Measurements from ENCODE around the gene PTPRA. TPM values are rescaled to one million over a fixed set of nuclear protein-coding genes. Genes with fewer than 3 reads are reported as not detected.

PTPRA gene
- total RNA-seq, 4 donors from 2014 or later: 50.7 to 96.7 (median 64.1) TPM

DNA sequence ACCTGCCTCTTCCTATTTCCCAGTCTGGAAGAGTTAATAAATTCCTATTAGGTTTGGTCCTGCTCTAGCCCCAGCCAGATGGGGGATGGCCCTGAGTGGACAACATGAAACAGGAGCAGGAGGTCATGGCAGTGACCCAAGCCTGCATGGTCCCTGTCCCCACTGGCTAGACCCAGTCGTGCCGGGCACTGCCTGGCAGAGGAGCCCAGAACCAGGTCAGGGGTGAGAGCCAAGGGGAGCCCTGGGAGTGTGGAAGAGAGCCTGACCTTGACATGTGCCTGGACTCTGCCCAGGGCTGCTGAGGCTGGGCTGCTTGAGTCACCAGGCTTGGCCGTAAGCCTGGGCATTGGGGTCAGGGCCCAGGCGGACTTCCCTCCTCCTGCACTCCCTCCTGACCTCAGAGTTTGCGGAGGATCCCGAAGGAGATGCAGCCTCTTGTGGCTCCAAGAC, 207.7 kb downstream of the PTPRA start:
- H3K4me3 ChIP-seq (ENCODE audit: low read depth, poor library complexity, severe bottlenecking): no peak overlapping the region
- no peak for DNase-seq (ENCODE audit: low spot score in 2 of 2)
- WGBS, 2 donors: 42 to 45% methylated on average over 6 of the region's 6 CpGs
- intact Hi-C loops (cut with DNase I; ENCODE audit: low total_unique reads): no loop called here
- no peak for TF ChIP-seq POLR2A (IDR thresholded peaks at IDR 0.05)
- TF ChIP-seq, protein P1, sequence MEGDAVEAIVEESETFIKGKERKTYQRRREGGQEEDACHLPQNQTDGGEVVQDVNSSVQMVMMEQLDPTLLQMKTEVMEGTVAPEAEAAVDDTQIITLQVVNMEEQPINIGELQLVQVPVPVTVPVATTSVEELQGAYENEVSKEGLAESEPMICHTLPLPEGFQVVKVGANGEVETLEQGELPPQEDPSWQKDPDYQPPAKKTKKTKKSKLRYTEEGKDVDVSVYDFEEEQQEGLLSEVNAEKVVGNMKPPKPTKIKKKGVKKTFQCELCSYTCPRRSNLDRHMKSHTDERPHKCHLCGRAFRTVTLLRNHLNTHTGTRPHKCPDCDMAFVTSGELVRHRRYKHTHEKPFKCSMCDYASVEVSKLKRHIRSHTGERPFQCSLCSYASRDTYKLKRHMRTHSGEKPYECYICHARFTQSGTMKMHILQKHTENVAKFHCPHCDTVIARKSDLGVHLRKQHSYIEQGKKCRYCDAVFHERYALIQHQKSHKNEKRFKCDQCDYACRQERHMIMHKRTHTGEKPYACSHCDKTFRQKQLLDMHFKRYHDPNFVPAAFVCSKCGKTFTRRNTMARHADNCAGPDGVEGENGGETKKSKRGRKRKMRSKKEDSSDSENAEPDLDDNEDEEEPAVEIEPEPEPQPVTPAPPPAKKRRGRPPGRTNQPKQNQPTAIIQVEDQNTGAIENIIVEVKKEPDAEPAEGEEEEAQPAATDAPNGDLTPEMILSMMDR (IDR thresholded peaks at IDR 0.05): no peak

DNA sequence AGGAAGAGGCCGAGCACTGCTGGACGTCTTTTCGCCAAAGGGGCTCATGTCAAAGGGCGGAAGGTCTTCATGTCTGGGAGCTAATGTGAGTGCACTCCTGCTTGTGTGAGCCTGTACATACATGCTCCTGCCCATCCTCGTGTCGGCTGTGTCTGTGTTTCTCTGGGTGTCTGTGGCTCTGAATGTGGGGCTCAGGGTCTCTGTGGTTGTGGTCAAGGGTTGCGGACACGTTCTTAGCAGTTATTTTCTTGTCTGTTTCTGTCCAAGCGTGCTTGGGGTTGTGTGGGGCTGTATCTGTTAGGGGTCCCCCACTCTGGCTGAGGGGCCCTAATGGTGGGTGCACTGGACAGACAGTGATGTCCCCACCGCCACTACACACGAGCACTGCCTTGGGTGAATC, 208.4 kb downstream of the PTPRA start:
- intact Hi-C loops (cut with DNase I; ENCODE audit: low total_unique reads): no loop called here
- 82 to 90% methylated on average over 11 of the region's 11 CpGs for WGBS, 2 donors
- TF ChIP-seq, protein P1 (IDR thresholded peaks at IDR 0.05): no peak
- no peak for TF ChIP-seq POLR2A (IDR thresholded peaks at IDR 0.05)
- DNase-seq (ENCODE audit: low spot score in 2 of 2): no peak
- no peak overlapping the region for H3K4me3 ChIP-seq (ENCODE audit: low read depth, poor library complexity, severe bottlenecking)

DNA sequence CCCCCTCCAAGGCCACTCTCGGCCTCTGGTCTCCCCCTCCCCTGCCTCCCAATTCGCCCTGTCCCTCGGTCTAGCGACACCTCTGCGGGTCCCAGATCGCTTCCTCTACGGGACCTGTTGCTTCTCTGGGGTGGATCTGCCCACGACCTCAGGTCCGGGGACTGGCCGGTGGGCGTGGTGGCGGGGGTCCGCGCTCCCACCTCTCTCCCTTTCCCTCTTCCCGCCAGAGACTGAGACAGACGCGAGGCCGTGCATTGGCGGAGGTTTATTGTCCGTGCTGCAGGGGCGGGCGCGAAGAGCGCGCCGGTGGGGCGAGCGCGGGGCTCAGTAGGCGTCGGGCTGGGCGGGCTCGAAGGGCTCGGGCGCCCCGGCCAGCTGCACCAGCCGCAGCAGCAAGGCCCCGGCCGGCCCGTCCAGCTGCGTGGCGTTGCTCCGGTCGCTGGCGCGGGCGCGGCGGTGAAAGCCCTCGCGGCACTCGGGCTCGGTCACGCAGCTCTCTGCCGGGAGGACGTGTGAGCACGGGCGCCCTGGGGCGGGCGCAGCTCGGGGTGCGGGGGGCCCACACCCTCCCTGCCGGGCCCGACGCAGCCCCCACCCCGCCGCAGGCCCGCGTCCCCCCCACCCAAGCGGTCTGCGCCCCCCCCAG, 209.1 kb downstream of the PTPRA start:
- intact Hi-C loops (cut with DNase I; ENCODE audit: low total_unique reads): no loop called here
- H3K4me3 ChIP-seq (ENCODE audit: low read depth, poor library complexity, severe bottlenecking): peak overlapping the region; percentile 4
- TF ChIP-seq, protein P1 (IDR thresholded peaks at IDR 0.05): no peak
- TF ChIP-seq POLR2A (IDR thresholded peaks at IDR 0.05): no peak
- WGBS, 2 donors: 8 to 29% methylated on average over 13 to 35 of the region's 71 CpGs
- no peak for DNase-seq (ENCODE audit: low spot score in 2 of 2)

DNA sequence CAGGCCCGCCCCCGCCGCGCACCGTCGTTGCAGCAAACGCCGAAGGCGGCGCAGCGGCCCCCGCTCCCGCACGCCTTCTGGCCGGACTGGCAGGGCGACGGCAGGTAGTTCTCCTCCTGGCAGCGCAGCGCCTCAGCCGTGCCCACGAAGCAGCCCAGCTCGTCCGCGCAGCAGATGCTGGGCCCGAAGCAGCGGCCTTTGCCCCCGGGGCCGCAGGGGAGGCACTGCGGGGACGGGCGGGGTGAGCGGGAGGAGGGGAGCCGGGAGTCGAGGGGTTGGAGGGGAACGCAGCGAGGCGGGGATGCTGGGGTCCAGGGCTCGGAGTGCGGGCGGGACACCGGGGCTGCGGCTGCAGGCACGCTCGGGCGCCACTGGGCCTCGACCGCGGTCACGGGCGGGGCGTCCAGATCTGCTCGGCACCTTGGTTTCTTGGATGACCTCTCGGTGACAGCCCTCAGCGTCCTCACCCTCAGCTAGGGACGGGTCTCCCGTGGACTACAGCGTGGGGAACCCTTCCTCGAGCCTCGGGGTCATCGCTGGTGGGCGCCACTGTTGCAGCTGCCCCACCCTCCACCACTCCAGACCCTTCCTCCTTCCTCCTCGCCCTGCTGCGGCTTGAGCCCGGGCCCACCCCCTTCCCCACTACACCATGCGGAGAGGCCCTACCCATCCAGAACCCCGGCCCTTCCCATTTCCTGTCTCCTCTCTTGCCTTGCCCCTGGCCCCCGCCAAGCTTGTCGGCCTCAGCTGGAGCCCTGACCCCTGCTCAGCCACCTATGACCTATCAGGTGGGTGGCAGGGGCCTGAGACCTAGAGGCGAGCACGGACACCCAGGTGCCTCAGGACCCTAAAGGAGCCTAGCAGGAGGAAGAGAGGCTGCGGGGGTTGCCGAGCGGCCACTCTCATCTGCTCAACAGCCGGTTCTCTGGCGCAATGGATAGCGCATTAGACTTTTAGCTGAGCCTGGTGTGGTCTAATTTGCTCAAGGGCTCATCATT, 210.0 kb downstream of the PTPRA start:
- TF ChIP-seq POLR2A (IDR thresholded peaks at IDR 0.05): no peak
- TF ChIP-seq, protein P1 (IDR thresholded peaks at IDR 0.05): no peak
- no peak overlapping the region for H3K4me3 ChIP-seq (ENCODE audit: low read depth, poor library complexity, severe bottlenecking)
- DNase-seq (ENCODE audit: low spot score in 2 of 2): no peak
- intact Hi-C loops (cut with DNase I; ENCODE audit: low total_unique reads): no loop called here
- 28% methylated on average over 48 to 56 of the region's 76 CpGs for WGBS, 2 donors

DNA sequence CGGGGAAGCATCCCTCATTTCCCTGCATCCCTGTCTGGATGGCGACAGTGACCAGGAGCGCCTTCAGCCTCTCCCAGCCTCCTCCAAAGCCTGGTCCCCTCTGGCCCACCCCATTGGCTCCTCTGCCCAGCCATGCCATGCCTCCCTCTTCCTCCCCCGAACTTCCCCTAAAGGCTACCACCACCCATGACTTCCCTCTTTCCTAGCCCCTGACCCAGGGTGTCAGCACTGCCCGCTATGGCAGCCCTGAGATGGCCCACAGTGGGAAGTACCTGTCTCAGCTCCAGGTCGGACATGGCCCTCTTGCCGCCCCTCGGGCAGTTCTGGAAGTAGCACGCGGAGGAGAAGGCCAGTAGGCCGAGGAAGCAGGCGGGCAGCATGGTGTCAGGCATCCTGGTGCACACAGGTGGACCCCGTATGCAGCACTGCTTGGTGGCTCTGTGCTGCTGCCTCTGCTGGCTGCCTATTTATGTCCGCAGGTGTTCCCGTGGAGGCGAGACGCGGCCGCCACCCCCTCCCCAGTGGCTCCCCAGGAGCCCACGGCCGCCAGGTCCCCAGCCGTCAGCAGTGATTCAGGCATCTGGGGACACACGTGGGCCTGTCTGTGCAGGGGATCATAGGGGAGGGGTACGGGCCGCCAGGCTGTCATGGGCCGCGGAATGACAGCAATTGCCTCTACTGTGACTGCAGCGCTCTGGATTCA, 211.2 kb downstream of the PTPRA start, which contains the start of gene AVP:
AVP (minus strand) TSS at position 442 of the 703 bp plus-strand sequence; CDS start at position 392, 50 bp downstream.
- intact Hi-C loops (cut with DNase I; ENCODE audit: low total_unique reads): no loop called here
- WGBS, 2 donors: 90 to 91% methylated on average over 14 to 18 of the region's 28 CpGs
- no peak for DNase-seq (ENCODE audit: low spot score in 2 of 2)
- no peak for TF ChIP-seq POLR2A (IDR thresholded peaks at IDR 0.05)
- TF ChIP-seq, protein P1 (IDR thresholded peaks at IDR 0.05): no peak
- no peak within 1 kb of the TSS for H3K4me3 ChIP-seq (ENCODE audit: low read depth, poor library complexity, severe bottlenecking)
